Measurements from ENCODE around the gene CD300LF. TPM values are rescaled to one million over a fixed set of nuclear protein-coding genes. Genes with fewer than 3 reads are reported as not detected.

CD300LF gene
- total RNA-seq, 4 donors from 2014 or later = 0.40 to 37.8 (median 3.7) TPM

GRCh38 chr17:74720506-74720905, 7.8 kb upstream of the CD300LF start:
- 83 to 90% methylated on average over 3 to 4 of the region's 4 CpGs for WGBS, 2 donors (ENCODE audit: low coverage in 1 of 2)
- intact Hi-C loops (cut with DNase I; ENCODE audit: low total_unique reads) (no loop called here), in situ Hi-C loops (cut with MboI; ENCODE audit: low pct_ligation_motif_present in 1 of 4, low pct_unique_long_range_greater_than_20kb in 1 of 4, low sequenced_read_pairs in 3 of 4) (no loop called here)
- no peaks in the 10 kb centered on the region for H3K9me3 ChIP-seq
- H3K36me3 ChIP-seq = no peaks in the 10 kb centered on the region
- no peak overlapping the region for H3K27ac ChIP-seq
- H3K27me3 ChIP-seq = no peaks in the 10 kb centered on the region
- H3K4me1 ChIP-seq = no peaks in the 10 kb centered on the region
- no peak overlapping the region for H3K4me3 ChIP-seq
- no peak for DNase-seq
- no peak for TF ChIP-seq POLR2AphosphoS5 (IDR thresholded peaks at IDR 0.05)
- TF ChIP-seq POLR2A (IDR thresholded peaks at IDR 0.05) = no peak
- TF ChIP-seq, protein P1, sequence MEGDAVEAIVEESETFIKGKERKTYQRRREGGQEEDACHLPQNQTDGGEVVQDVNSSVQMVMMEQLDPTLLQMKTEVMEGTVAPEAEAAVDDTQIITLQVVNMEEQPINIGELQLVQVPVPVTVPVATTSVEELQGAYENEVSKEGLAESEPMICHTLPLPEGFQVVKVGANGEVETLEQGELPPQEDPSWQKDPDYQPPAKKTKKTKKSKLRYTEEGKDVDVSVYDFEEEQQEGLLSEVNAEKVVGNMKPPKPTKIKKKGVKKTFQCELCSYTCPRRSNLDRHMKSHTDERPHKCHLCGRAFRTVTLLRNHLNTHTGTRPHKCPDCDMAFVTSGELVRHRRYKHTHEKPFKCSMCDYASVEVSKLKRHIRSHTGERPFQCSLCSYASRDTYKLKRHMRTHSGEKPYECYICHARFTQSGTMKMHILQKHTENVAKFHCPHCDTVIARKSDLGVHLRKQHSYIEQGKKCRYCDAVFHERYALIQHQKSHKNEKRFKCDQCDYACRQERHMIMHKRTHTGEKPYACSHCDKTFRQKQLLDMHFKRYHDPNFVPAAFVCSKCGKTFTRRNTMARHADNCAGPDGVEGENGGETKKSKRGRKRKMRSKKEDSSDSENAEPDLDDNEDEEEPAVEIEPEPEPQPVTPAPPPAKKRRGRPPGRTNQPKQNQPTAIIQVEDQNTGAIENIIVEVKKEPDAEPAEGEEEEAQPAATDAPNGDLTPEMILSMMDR (IDR thresholded peaks at IDR 0.05) = no peak
- no peak for TF ChIP-seq EP300 (IDR thresholded peaks at IDR 0.05; ENCODE audit: low read depth)

DNA sequence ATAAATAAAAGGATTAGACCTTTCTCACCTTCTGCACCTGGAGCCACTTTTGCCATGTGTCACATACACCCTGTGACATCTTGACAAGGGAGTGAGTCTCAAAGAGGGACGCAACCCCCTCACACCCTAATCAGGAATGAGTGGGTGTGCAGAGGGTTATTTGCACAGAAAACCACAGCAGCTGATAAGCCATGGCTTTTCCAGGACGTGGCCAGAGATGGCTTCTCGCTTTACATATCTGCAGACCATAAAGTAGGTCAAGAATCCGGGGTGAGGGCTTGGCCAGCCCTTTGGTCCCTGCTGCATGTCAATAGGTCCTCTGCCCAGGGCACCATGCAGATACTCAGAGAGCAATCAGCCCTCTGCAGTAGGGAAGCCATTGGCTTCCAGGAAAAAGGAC, 2.4 kb upstream of the CD300LF start:
- Histone ChIP-seq H3K4me1 (peaks cover 0 to 5% (median 2%) of the 10 kb centered on the region in 4 donors), H3K9me3 (no peaks in the 10 kb centered on the region), H3K27me3 (peaks cover 7% of the 10 kb centered on the region), H3K4me3 (no peak overlapping the region), H3K27ac (no peak overlapping the region), H3K36me3 (no peaks in the 10 kb centered on the region)
- no peak for DNase-seq
- in situ Hi-C loops (cut with MboI; ENCODE audit: low pct_ligation_motif_present in 1 of 4, low pct_unique_long_range_greater_than_20kb in 1 of 4, low sequenced_read_pairs in 3 of 4) (no loop called here), intact Hi-C loops (cut with DNase I; ENCODE audit: low total_unique reads) (no loop called here)
- no peak for TF ChIP-seq EP300 (IDR thresholded peaks at IDR 0.05; ENCODE audit: low read depth)
- TF ChIP-seq POLR2AphosphoS5 (IDR thresholded peaks at IDR 0.05) = no peak
- TF ChIP-seq, protein P1 (IDR thresholded peaks at IDR 0.05) = no peak
- TF ChIP-seq POLR2A (IDR thresholded peaks at IDR 0.05) = no peak
- 21 to 31% methylated on average over 4 of the region's 4 CpGs for WGBS, 2 donors (ENCODE audit: low coverage in 1 of 2)

GRCh38 chr17:74713171-74713755, 540 bp upstream of the CD300LF start:
- no peak overlapping the region for H3K4me3 ChIP-seq
- H3K4me1 ChIP-seq = peaks cover 0 to 5% (median 2%) of the 10 kb centered on the region in 4 donors
- intact Hi-C loops (cut with DNase I; ENCODE audit: low total_unique reads) = no loop called here
- TF ChIP-seq, protein P1 (IDR thresholded peaks at IDR 0.05) = no peak
- TF ChIP-seq POLR2AphosphoS5 (IDR thresholded peaks at IDR 0.05) = no peak
- no peak for TF ChIP-seq POLR2A (IDR thresholded peaks at IDR 0.05)
- no peak for TF ChIP-seq EP300 (IDR thresholded peaks at IDR 0.05; ENCODE audit: low read depth)
- 49 to 81% methylated on average over 4 to 12 of the region's 12 CpGs for WGBS, 2 donors (ENCODE audit: low coverage in 1 of 2)
- in situ Hi-C loops (cut with MboI; ENCODE audit: low pct_ligation_motif_present in 1 of 4, low pct_unique_long_range_greater_than_20kb in 1 of 4, low sequenced_read_pairs in 3 of 4) = no loop called here
- peaks cover 7% of the 10 kb centered on the region for H3K27me3 ChIP-seq
- no peak for DNase-seq
- no peaks in the 10 kb centered on the region for H3K9me3 ChIP-seq
- H3K36me3 ChIP-seq = no peaks in the 10 kb centered on the region
- H3K27ac ChIP-seq = no peak overlapping the region

- DNase-seq = no peak
- in situ Hi-C loops (cut with MboI; ENCODE audit: low pct_ligation_motif_present in 1 of 4, low pct_unique_long_range_greater_than_20kb in 1 of 4, low sequenced_read_pairs in 3 of 4) (no loop called here), intact Hi-C loops (cut with DNase I; ENCODE audit: low total_unique reads) (no loop called here)
- Histone ChIP-seq H3K4me1 (peaks cover 0 to 5% (median 2%) of the 10 kb centered on the region in 4 donors), H3K36me3 (no peaks in the 10 kb centered on the region), H3K27me3 (peaks cover 9% of the 10 kb centered on the region), H3K4me3 (no peak overlapping the region), H3K27ac (peak overlapping the region in 1 of 4 donors; percentile 17), H3K9me3 (no peaks in the 10 kb centered on the region)
- WGBS, 2 donors (ENCODE audit: low coverage in 1 of 2) = 75 to 81% methylated on average over 2 to 7 of the region's 7 CpGs
- TF ChIP-seq, protein P1 (IDR thresholded peaks at IDR 0.05) = no peak
- TF ChIP-seq EP300 (IDR thresholded peaks at IDR 0.05; ENCODE audit: low read depth) = no peak
- no peak for TF ChIP-seq POLR2AphosphoS5 (IDR thresholded peaks at IDR 0.05)
- TF ChIP-seq POLR2A (IDR thresholded peaks at IDR 0.05) = no peak
Observed at GRCh38 chr17:74712301-74712700, 422 bp downstream of the CD300LF start.
